Peyer's patch (tissue), 4 donors: Measurements from ENCODE around the gene HABP4. TPM values are rescaled to one million over a fixed set of nuclear protein-coding genes. Genes with fewer than 3 reads are reported as not detected.

Experiments used
- DNase-seq, 3 donors: peaks; one replicate each; pipeline ENCODE4 v3.0.0-alpha.2; 2017 to 2019
- H3K27ac ChIP-seq, 4 donors: fragments of 200-600 bp; sonication (generic); one replicate each; pipeline ENCODE4 v1.5.1; 2016 to 2019
- H3K27me3 ChIP-seq, 2 donors: fragments of 200-600 bp; sonication (generic); one replicate each; pipeline ENCODE4 v1.5.1; 2019
- H3K36me3 ChIP-seq, 3 donors: fragments of 200-600 bp; sonication (generic); one replicate each; pipeline ENCODE4 v1.5.1; 2016 to 2019
- H3K4me1 ChIP-seq, 4 donors: fragments of 200-600 bp; sonication (generic); one replicate each; pipeline ENCODE4 v1.5.1; 2016 to 2019
- H3K4me3 ChIP-seq, 4 donors: fragments of 200-600 bp; sonication (generic); 1 replicate in 3 of 4; 2 replicates in 1 of 4; pipeline ENCODE4 v1.5.1; 2016 to 2019; ENCODE audit warnings: mild to moderate bottlenecking in 1 of 4
- H3K9me3 ChIP-seq, 4 donors: fragments of 200-600 bp; sonication (generic); one replicate each; pipeline ENCODE4 v1.5.1; 2016 to 2019; ENCODE audit warnings: mild to moderate bottlenecking in 1 of 4
- CTCF ChIP-seq, 6 experiments: fragments of 450-650 bp in 4 of 6; fragments of 200-600 bp in 2 of 6; sonication (generic) in 1 of 6; IDR thresholded peaks; one replicate each; pipeline ENCODE4 v1.5.1; 2017 to 2019; ENCODE audit warnings: antibody characterized with exemption in 6 of 6, mild to moderate bottlenecking in 3 of 6, moderate library complexity in 1 of 6
- POLR2A ChIP-seq, 2 donors: fragments of 450-650 bp; IDR thresholded peaks; one replicate each; pipeline ENCODE4 v1.5.1; 2017; ENCODE audit warnings: antibody characterized with exemption in 2 of 2, mild to moderate bottlenecking in 2 of 2, moderate library complexity in 2 of 2
- total RNA-seq, 4 donors: library from RNA; depleted of rRNA; stranded (reverse); fragments of >200 nt; gene quantifications; one replicate each; pipeline ENCODE4 v1.1.0, GENCODE V29; 2016

HABP4 gene
- total RNA-seq, 4 donors from 2014 or later = 3.2 to 19.8 (median 5.1) TPM

- H3K9me3 ChIP-seq = no peaks in the 10 kb centered on the region
- H3K27me3 ChIP-seq = no peaks in the 10 kb centered on the region
- no peaks in the 10 kb centered on the region for H3K4me1 ChIP-seq
- TF ChIP-seq POLR2A (IDR thresholded peaks at IDR 0.05) (no peak), CTCF (IDR thresholded peaks at IDR 0.05) (no peak)
- H3K4me3 ChIP-seq = no peak overlapping the region
- no peak overlapping the region for H3K27ac ChIP-seq
- peaks cover 0 to 37% (median 0%) of the 10 kb centered on the region in 3 donors for H3K36me3 ChIP-seq
- no peak for DNase-seq
Measured at GRCh38 chr9:96489482-96489979, 39.6 kb downstream of the HABP4 start.

- DNase-seq = no peak
- Histone ChIP-seq H3K27ac (no peak overlapping the region), H3K27me3 (no peaks in the 10 kb centered on the region), H3K4me1 (no peaks in the 10 kb centered on the region), H3K9me3 (no peaks in the 10 kb centered on the region), H3K36me3 (peaks cover 0 to 37% (median 0%) of the 10 kb centered on the region in 3 donors), H3K4me3 (no peak overlapping the region)
- no peak for TF ChIP-seq POLR2A (IDR thresholded peaks at IDR 0.05)
- TF ChIP-seq CTCF (IDR thresholded peaks at IDR 0.05) = no peak
Measured at GRCh38 chr9:96490534-96491078, 40.6 kb downstream of the HABP4 start.

GRCh38 chr9:96491079-96491879 lies 41.3 kb downstream of the HABP4 start:
- H3K36me3 ChIP-seq = peaks cover 0 to 43% (median 0%) of the 10 kb centered on the region in 3 donors
- H3K4me3 ChIP-seq = no peak overlapping the region
- H3K9me3 ChIP-seq = no peaks in the 10 kb centered on the region
- DNase-seq = no peak
- no peak for TF ChIP-seq POLR2A (IDR thresholded peaks at IDR 0.05)
- no peak for TF ChIP-seq CTCF (IDR thresholded peaks at IDR 0.05)
- H3K4me1 ChIP-seq = no peaks in the 10 kb centered on the region
- H3K27me3 ChIP-seq = no peaks in the 10 kb centered on the region
- no peak overlapping the region for H3K27ac ChIP-seq

- DNase-seq = no peak
- no peaks in the 10 kb centered on the region for H3K9me3 ChIP-seq
- H3K36me3 ChIP-seq = peaks cover 0 to 43% (median 0%) of the 10 kb centered on the region in 3 donors
- TF ChIP-seq CTCF (IDR thresholded peaks at IDR 0.05) (no peak), POLR2A (IDR thresholded peaks at IDR 0.05) (no peak)
- H3K27me3 ChIP-seq = no peaks in the 10 kb centered on the region
- no peak overlapping the region for H3K27ac ChIP-seq
- no peak overlapping the region for H3K4me3 ChIP-seq
- H3K4me1 ChIP-seq = no peaks in the 10 kb centered on the region
Measured at GRCh38 chr9:96491880-96492525, 42.0 kb downstream of the HABP4 start.

- H3K4me1 ChIP-seq = no peaks in the 10 kb centered on the region
- no peak for DNase-seq
- H3K27me3 ChIP-seq = no peaks in the 10 kb centered on the region
- peaks cover 0 to 43% (median 0%) of the 10 kb centered on the region in 3 donors for H3K36me3 ChIP-seq
- H3K27ac ChIP-seq = no peak overlapping the region
- no peaks in the 10 kb centered on the region for H3K9me3 ChIP-seq
- TF ChIP-seq CTCF (IDR thresholded peaks at IDR 0.05) (no peak), POLR2A (IDR thresholded peaks at IDR 0.05) (no peak)
- no peak overlapping the region for H3K4me3 ChIP-seq
Measured at GRCh38 chr9:96492993-96493531, 43.1 kb downstream of the HABP4 start.
